K562 (cell line): ENCODE results near the gene CNFN. TPM values are rescaled to one million over a fixed set of nuclear protein-coding genes. Genes with fewer than 3 reads are reported as not detected.

Experiments used
- ATAC-seq: fragments of 200-7000 bp; cut with Tn5 transposase; 3 replicates; pipeline ENCODE4 v1.9.1; 2020; ENCODE audit warnings: moderate library complexity
- BruUV-seq: library from RNA; stranded (reverse); fragments of 400-500 nt; replicated peaks from 2 replicates; lab custom pipeline; 2021; lab: Mats Ljungman, UMichigan
- CTCF ChIA-PET: fragments of 300-600 bp; formaldehyde crosslinking; extraction: SDS; loops from one replicate; lab custom pipeline; 2021; ENCODE audit warnings: low intra/inter-chr PET ratio; lab: Yijun Ruan, JAX
- POLR2A ChIA-PET: fragments of 300-600, 350-650 bp; sonication (Branson Sonifier 250); formaldehyde crosslinking; extraction: SDS; loops from one replicate; lab custom pipeline; 2021; ENCODE audit warnings: antibody characterized with exemption, inconsistent platforms; lab: Yijun Ruan, JAX
- DNase-seq, 4 experiments: peaks; one replicate each; pipeline versions ENCODE4 v3.0.0 to v3.0.0-alpha.2; 2011 to 2018; ENCODE audit warnings: low spot score in 3 of 4, mixed read lengths in 3 of 4; ENCODE audit errors: extremely low read depth in 1 of 4
- FAIRE-seq: peaks from 2 replicates; lab custom pipeline; 2011; peaks lifted over from hg19 to GRCh38; lab: Jason Lieb, UNC
- H2AFZ ChIP-seq: 2 replicates; pipeline ENCODE4 v1.6.0; 2011; ENCODE audit warnings: low read depth, low read length, control low read depth, inconsistent platforms
- H3K27ac ChIP-seq: fragments of 200-600 bp; 3 replicates; pipeline ENCODE4 v1.8.0; 2011; ENCODE audit warnings: low read depth, mild to moderate bottlenecking, control low read depth, inconsistent platforms, low read length, moderate library complexity, mixed read lengths; ENCODE audit errors: extremely low read depth
- H3K27me3 ChIP-seq, 2 experiments: fragments of 300-600 bp in 1 of 2; 2 replicates in 1 of 2; 3 replicates in 1 of 2; pipeline versions ENCODE4 v1.6.0 to v1.8.0; 2011; ENCODE audit warnings: inconsistent platforms in 2 of 2, low read length in 2 of 2, mild to moderate bottlenecking in 1 of 2, mixed read lengths in 1 of 2, moderate library complexity in 1 of 2; ENCODE audit not compliant: control insufficient read depth in 2 of 2, insufficient read depth in 2 of 2
- H3K36me3 ChIP-seq: fragments of 300-600 bp; 3 replicates; pipeline ENCODE4 v1.8.0; 2011; ENCODE audit warnings: mild to moderate bottlenecking, low read length, inconsistent platforms; ENCODE audit not compliant: control insufficient read depth, insufficient read depth
- H3K4me1 ChIP-seq, 2 experiments: fragments of 200-600 bp in 1 of 2; replicated peaks in 1 of 2; 2 replicates in 1 of 2; 3 replicates in 1 of 2; pipeline versions ENCODE4 v1.5.1 to v1.8.0; 2011; ENCODE audit warnings: inconsistent platforms in 2 of 2, low read length in 2 of 2, mild to moderate bottlenecking in 1 of 2, mixed read lengths in 1 of 2, moderate library complexity in 1 of 2; ENCODE audit not compliant: control insufficient read depth in 2 of 2, insufficient read depth in 2 of 2
- H3K4me2 ChIP-seq: 2 replicates; pipeline ENCODE4 v1.6.1; 2011; ENCODE audit warnings: low read length, control low read depth, inconsistent platforms, mixed read lengths; ENCODE audit not compliant: insufficient read depth
- H3K4me3 ChIP-seq: fragments of 200-600 bp; sonication (generic), shearing (Covaris generic); 2 replicates; pipeline ENCODE4 v1.5.1; 2016; ENCODE audit warnings: control low read depth, inconsistent platforms
- H3K79me2 ChIP-seq: fragments of 200-600 bp; 3 replicates; pipeline ENCODE4 v1.8.0; 2011; ENCODE audit warnings: low read length, inconsistent platforms; ENCODE audit not compliant: control insufficient read depth, insufficient read depth
- H3K9ac ChIP-seq, 2 experiments: 2 replicates each; pipeline versions ENCODE4 v1.6.0 to v1.6.1; 2011; ENCODE audit warnings: low read depth in 2 of 2, low read length in 2 of 2, control low read depth in 1 of 2, inconsistent platforms in 1 of 2, mild to moderate bottlenecking in 1 of 2, mixed read lengths in 1 of 2; ENCODE audit not compliant: insufficient read depth in 1 of 2
- H3K9me1 ChIP-seq: one replicate; pipeline ENCODE4 v1.6.0; 2011; ENCODE audit warnings: inconsistent platforms, mild to moderate bottlenecking, low read length, moderate library complexity; ENCODE audit not compliant: control insufficient read depth, insufficient read depth
- H3K9me3 ChIP-seq: replicated peaks from 2 replicates; pipeline ENCODE4 v1.5.1; 2011; ENCODE audit warnings: low read depth, low read length, inconsistent platforms; ENCODE audit not compliant: control insufficient read depth, insufficient read depth
- H4K20me1 ChIP-seq: replicated peaks from 2 replicates; pipeline ENCODE4 v1.6.1; 2011; ENCODE audit warnings: low read length, inconsistent platforms, mixed read lengths; ENCODE audit not compliant: control insufficient read depth, insufficient read depth
- LCOR ChIP-seq: sonication (generic); formaldehyde crosslinking; IDR thresholded peaks from 2 replicates; pipeline ENCODE4 v1.8.0; 2022; ENCODE audit warnings: mild to moderate bottlenecking, missing genetic modification reagents
- RB1 ChIP-seq: fragments of 450-650 bp; IDR thresholded peaks from 2 replicates; pipeline ENCODE4 v1.6.1; 2017; ENCODE audit warnings: low read depth, mild to moderate bottlenecking
- ZFP36 ChIP-seq: fragments of 150-350 bp; IDR thresholded peaks from 2 replicates; pipeline ENCODE4 v1.6.1; 2018; ENCODE audit warnings: low read length, low read depth; ENCODE audit not compliant: partially characterized antibody
- WGBS: fragments of 100-300 bp; shearing (Covaris generic); methylation state at CpG from one replicate; pipeline ENCODE4 v1.1.6; 2016; ENCODE audit warnings: low coverage, mixed read lengths; ENCODE audit not compliant: insufficient coverage; ENCODE audit errors: missing lambda C conversion rate; 5-methylcytosine and 5-hydroxymethylcytosine counted together
- in situ Hi-C: fragments of 300-500 bp; cut with MboI; formaldehyde crosslinking; loops from 4 replicates; pipeline ENCODE4 v1.15.0; 2018; ENCODE audit warnings: inconsistent platforms, mixed read lengths
- intact Hi-C: fragments of 100-400 bp; cut with micrococcal nuclease; formaldehyde crosslinking; loops from 2 replicates; pipeline ENCODE4 v1.14.2; 2022
- polyA plus RNA-seq, 8 experiments: library from polyadenylated mRNA; depleted of rRNA in 4 of 8; stranded (reverse) in 5 of 8; unstranded in 3 of 8; fragments of >200 nt; fragmentation: Nextera tagmentation in 2 of 8; fragmentation: Illumina TruSeq in 1 of 8; extraction: Ambion mirVana in 2 of 8; extraction: Trizol in 1 of 8; gene quantifications; 2 replicates each; pipeline versions ENCODE4 v1.2.1 to v1.2.3, GENCODE V29; 2011 to 2014; ENCODE audit warnings: inconsistent platforms in 1 of 8, missing spikeins in 1 of 8
- total RNA-seq, 7 experiments: library from RNA; depleted of rRNA in 6 of 7; stranded (reverse); fragments of >200 nt in 6 of 7; fragmentation: Illumina TruSeq in 2 of 7; extraction: Trizol in 2 of 7; gene quantifications; 2 replicates each; pipeline versions ENCODE4 v1.2.1 to v1.2.3, GENCODE V29; 2011 to 2021; ENCODE audit warnings: low replicate concordance in 1 of 7

Gene CNFN
- total and polyA plus RNA-seq, 9 of the 15 experiments (the other 6 are each of a cell fraction or from before 2014, with no cell fraction given) = 0.18 to 0.52 (median 0.27) TPM; not detected in 5

GRCh38 chr19:42400404-42400803, 10.3 kb upstream of the CNFN start:
- POLR2A ChIA-PET = interaction anchor here (0.6 to 0.9 kb wide), 2 partner anchors 24 to 78 kb away, joined by 3 to 4 read pairs; no protein-coding TSS in a partner anchor
- H3K4me1 ChIP-seq = peaks cover 13 to 31% of the 10 kb centered on the region in 2 experiments
- peaks cover 6% of the 10 kb centered on the region; the same call in 1 of the 3 replicates for H3K79me2 ChIP-seq
- in situ Hi-C loops = no loop called here
- ATAC-seq (no peak), DNase-seq (no peak), FAIRE-seq (no peak)
- H3K27me3 ChIP-seq = peaks cover 0 to 9% of the 10 kb centered on the region in 2 experiments; a peak in 2 of 5 replicates
- H2AFZ ChIP-seq = no peak overlapping the region
- peak overlapping the region in 1 of 2 experiments; percentile 20; a peak in 1 of 4 replicates for H3K9ac ChIP-seq
- 40% methylated on average over 1 of the region's 1 CpG for WGBS
- no peak overlapping the region for H3K27ac ChIP-seq
- H3K9me3 ChIP-seq = no peaks in the 10 kb centered on the region
- H3K9me1 ChIP-seq = peaks cover 5% of the 10 kb centered on the region
- no peak overlapping the region for H3K4me3 ChIP-seq
- peaks cover 7% of the 10 kb centered on the region for H4K20me1 ChIP-seq
- intact Hi-C loops = no loop called here
- BruUV-seq = no TSS peak
- CTCF ChIA-PET = interaction anchor here (1.4 to 1.7 kb wide), 3 partner anchors 267 to 292 kb away, joined by 3 to 16 read pairs (median 11); no protein-coding TSS in a partner anchor
- TF ChIP-seq RB1 (no peak), ZFP36 (peak; percentile 81), LCOR (CRISPR knock-in tag) (no peak)
- no peak overlapping the region for H3K4me2 ChIP-seq
- no peaks in the 10 kb centered on the region for H3K36me3 ChIP-seq
